Mucosa of stomach (tissue), 1 donor: ENCODE results near the gene LIPI.
"Not testable (repeated sequence)": the region's sequence is repeated elsewhere in the genome, so short reads cannot be mapped to it uniquely, and the experiment has no call there.

ENCODE experiments used
- H3K27me3 ChIP-seq: one replicate; pipeline ENCODE4 v1.7.0; 2013; ENCODE audit warnings: mild to moderate bottlenecking, low read length; ENCODE audit not compliant: control insufficient read depth, insufficient read depth
- H3K36me3 ChIP-seq: one replicate; pipeline ENCODE4 v1.7.0; 2013; ENCODE audit warnings: low read length; ENCODE audit not compliant: control insufficient read depth, insufficient read depth
- H3K4me1 ChIP-seq: one replicate; pipeline ENCODE4 v1.7.0; 2013; ENCODE audit warnings: mild to moderate bottlenecking, low read length; ENCODE audit not compliant: control insufficient read depth, insufficient read depth
- H3K4me3 ChIP-seq: one replicate; pipeline ENCODE4 v1.7.0; 2013; ENCODE audit warnings: low read length
- H3K9ac ChIP-seq: one replicate; pipeline ENCODE4 v1.7.0; 2013; ENCODE audit warnings: mild to moderate bottlenecking, low read length, moderate library complexity
- H3K9me3 ChIP-seq: one replicate; pipeline ENCODE4 v1.7.0; 2013; ENCODE audit warnings: mild to moderate bottlenecking, low read length, moderate library complexity; ENCODE audit not compliant: control insufficient read depth
- donor health status: Pancreatic carcinoma.

The LIPI gene

DNA sequence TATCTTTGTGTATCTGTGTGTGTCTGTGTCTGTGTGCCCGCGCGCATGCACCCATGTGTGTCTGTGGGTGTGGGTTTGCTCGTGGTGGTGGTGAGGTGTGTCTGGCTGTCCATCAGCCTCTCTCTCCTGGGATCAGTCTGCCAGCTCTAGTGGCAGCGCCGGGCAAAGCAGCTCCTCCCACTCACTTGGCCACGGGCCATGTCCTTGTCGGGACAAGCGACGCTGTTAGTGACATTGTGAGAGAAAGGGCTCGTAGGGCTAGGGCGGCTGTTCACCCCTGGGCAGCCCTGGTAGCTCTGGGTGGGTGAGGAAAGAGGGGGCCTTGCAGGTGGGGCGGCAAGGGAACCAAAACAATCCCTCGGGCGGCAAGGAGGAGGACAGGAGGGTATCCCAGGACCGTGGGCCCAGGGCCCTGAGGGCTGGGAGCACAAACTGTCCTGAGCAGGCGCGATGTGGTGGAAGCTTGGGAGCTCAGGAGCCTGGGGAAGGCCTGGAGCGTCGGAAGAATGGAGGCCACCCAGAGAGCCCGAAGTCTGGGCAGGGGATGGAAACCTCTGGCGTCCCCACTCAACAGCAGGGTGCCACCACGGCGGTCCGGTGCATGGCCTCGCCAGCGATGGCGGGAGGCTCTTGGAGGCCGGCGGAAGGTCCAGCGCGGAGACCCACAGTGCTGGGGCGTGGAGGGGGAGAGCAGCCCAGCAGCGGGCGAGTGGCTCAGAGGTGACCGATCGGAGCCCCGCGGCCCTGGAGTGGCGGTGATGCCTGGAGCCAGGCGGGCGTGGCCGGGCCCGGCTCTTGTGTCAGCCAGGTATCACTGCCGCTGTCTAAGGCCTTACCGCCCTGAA is 140.5 kb downstream of the LIPI start:
- H3K4me3 ChIP-seq, result no peak overlapping the region
- no peaks in the 10 kb centered on the region for H3K9me3 ChIP-seq
- no peaks in the 10 kb centered on the region for H3K4me1 ChIP-seq
- no peak overlapping the region for H3K9ac ChIP-seq
- no peaks in the 10 kb centered on the region for H3K27me3 ChIP-seq
- no peaks in the 10 kb centered on the region for H3K36me3 ChIP-seq

DNA sequence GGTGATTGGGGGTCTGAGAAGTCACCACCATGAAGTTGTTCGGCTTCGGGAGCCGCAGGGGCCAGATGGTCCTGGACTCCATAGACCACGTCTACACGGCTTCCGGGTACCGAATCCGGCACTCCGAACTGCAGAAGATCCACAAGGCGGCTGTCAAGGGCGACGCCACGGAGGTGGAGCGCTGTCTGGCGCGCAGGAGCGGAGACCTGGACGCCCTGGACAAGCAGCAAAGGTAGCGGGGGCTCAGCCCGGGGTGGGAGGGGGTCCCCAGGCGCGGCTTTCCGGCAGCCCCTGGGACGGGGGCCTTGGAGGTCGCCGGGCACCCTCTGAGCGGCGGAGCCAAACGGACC is 146.5 kb downstream of the LIPI start:
- Histone ChIP-seq H3K9me3 (no peaks in the 10 kb centered on the region), H3K4me1 (no peaks in the 10 kb centered on the region), H3K27me3 (no peaks in the 10 kb centered on the region), H3K4me3 (no peak overlapping the region), H3K36me3 (no peaks in the 10 kb centered on the region), H3K9ac (no peak overlapping the region)

DNA sequence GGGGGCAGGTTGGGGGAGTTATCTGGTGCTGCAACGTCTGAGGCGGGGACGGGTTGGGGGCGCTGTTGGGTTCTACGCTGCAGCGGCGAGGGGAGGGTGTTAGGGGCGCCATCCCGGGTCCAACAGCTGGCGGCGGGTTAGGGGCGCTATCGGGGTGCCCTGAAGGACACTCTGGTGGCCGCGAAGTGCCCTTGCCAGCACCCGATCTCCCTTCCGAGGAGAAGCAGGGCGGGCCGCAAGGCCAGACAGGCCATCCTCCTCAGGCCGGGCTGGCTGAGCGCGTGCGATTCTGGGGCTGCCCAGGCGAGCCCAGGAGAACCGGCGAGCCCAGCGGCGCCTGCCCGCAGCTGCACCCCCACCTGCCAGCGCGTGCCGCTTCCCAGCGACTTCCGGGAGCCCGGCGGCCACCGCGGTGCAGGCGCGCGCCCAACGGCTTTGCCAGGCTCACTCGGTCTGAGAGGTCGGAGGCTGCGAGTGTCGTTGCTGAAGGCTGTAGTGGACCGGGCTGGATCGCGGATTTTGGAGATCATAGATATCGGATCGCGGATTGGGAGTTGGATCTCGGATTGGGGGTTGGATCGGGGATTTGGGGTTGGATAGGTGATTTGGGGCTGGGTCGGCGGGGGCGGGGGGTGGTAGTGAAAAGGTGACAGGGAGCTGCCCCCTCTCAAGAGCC is 147.0 kb downstream of the LIPI start:
- H3K36me3 ChIP-seq, H3K4me3 ChIP-seq, H3K9ac ChIP-seq, H3K4me1 ChIP-seq, H3K27me3 ChIP-seq, H3K9me3 ChIP-seq: not testable (repeated sequence)

DNA sequence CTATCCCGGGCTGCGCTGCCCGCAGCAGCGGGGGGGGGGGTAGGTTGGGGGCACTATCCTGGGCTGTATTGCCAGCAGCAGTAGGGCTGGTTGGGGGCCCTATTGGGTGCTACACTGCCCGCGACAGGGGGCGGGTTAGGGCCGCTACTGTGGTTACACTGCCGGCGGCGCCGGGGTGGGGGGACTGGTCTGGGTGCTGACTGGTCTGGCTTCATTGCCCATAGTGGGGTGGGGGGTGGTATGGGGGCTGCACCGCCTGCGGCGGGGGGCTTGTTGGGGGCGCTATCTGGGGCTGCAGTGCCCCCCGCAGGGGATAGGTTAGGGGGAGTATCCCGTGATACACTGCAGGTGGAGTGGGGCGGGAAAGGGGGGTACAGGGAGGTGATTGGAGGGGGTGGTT is 148.1 kb downstream of the LIPI start:
- not testable (repeated sequence) for H3K27me3 ChIP-seq, H3K9me3 ChIP-seq, H3K9ac ChIP-seq

DNA sequence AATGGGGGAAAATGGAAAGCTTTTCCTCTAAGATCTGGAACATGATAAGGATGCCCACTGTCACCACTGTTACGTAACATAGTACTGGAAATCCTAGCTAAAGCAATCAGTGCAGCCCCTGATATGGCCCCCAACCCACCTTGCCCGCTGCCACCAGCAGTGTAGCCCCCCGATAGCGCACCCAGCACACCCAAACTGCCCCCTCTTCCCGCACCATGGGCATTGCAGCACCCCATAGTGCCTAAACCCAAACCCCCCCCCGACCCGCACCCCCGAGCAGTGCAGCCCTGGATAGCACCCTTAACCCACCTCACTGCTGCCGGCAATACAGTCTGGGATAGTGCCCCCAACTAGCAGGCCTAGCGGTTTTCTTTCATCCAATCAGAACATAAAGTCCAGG is 148.9 kb downstream of the LIPI start:
- H3K9ac ChIP-seq, H3K36me3 ChIP-seq, H3K4me3 ChIP-seq, H3K27me3 ChIP-seq, H3K9me3 ChIP-seq, H3K4me1 ChIP-seq: not testable (repeated sequence)

More for the DNA sequence above, 148.1 kb downstream of the LIPI start:
- not testable (repeated sequence) for H3K4me3 ChIP-seq, H3K4me1 ChIP-seq, H3K36me3 ChIP-seq

DNA sequence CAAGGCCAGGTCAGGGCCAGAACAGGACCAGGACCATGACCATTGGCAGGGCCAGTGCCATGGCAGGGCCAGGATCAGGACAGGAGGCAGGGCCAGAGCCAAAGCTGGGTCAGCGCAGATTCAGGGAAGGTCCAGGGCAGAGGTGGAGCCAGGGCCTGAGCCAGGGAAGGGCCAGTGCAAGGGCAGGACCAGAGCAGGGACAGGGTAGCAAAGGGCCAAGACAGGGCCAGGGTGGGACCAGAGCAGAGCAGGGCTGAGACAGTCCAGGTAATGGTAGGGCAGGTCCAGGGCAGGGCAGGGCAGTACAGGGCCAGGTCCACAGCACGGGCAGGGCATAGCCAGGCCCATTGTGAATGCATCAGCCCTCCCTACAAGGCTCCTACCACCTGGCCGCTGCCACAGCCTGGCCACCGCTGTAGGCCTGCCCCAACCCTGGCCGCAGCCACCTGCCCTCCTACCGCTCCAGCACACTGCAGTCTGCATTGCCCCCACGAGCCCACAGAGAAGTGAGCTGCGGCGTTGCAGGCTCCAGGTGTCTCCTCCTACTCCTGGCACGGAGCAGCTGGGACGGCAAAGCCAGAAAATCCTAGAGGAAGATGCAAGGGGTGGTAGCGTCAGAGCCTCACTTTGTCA is 151.6 kb downstream of the LIPI start:
- not testable (repeated sequence) for H3K4me3 ChIP-seq, H3K36me3 ChIP-seq, H3K4me1 ChIP-seq, H3K9ac ChIP-seq, H3K9me3 ChIP-seq, H3K27me3 ChIP-seq
